SU-DHL-6 (cell line): ENCODE measurements around the gene GAS7.

Experiments
- H2AFZ ChIP-seq: fragments of 200-600 bp; sonication (generic); 2 replicates; pipeline ENCODE4 v1.6.1; 2014; ENCODE audit warnings: low read depth, mild to moderate bottlenecking, moderate library complexity, mixed read lengths, antibody characterized with exemption, low read length; ENCODE audit not compliant: severe bottlenecking
- H3F3A ChIP-seq: fragments of 200-600 bp; shearing (Covaris generic); 2 replicates; pipeline ENCODE4 v1.6.0; 2016; ENCODE audit warnings: antibody characterized with exemption, mild to moderate bottlenecking; ENCODE audit not compliant: insufficient read depth
- H3K27ac ChIP-seq: fragments of 200-600 bp; sonication (generic); 2 replicates; pipeline ENCODE4 v1.5.1; 2016; ENCODE audit warnings: low read depth, mild to moderate bottlenecking, low read length, moderate library complexity, mixed read lengths
- H3K27me3 ChIP-seq: fragments of 200-600 bp; sonication (generic), shearing (Covaris generic); 2 replicates; pipeline ENCODE4 v1.6.0; 2014; ENCODE audit warnings: mild to moderate bottlenecking, low read length
- H3K36me3 ChIP-seq: fragments of 200-600 bp; sonication (generic); 2 replicates; pipeline ENCODE4 v1.6.1; 2014; ENCODE audit warnings: mild to moderate bottlenecking, low read length, mixed read lengths
- H3K4me2 ChIP-seq: fragments of 300-600, 200-600 bp; shearing (Covaris generic), sonication (generic); 2 replicates; pipeline ENCODE4 v1.6.0; 2014; ENCODE audit warnings: low read length, low read depth, mild to moderate bottlenecking; ENCODE audit not compliant: poor library complexity, severe bottlenecking
- H3K4me3 ChIP-seq: fragments of 200-600 bp; sonication (generic); 2 replicates; pipeline ENCODE4 v1.5.1; 2014; ENCODE audit warnings: antibody characterized with exemption, low read length, mild to moderate bottlenecking, mixed read lengths; ENCODE audit not compliant: insufficient read depth, poor library complexity, severe bottlenecking
- H3K79me2 ChIP-seq: fragments of 200-600 bp; sonication (generic); 2 replicates; pipeline ENCODE4 v1.6.1; 2014; ENCODE audit warnings: mild to moderate bottlenecking, low read length, moderate library complexity; ENCODE audit not compliant: insufficient read depth
- H3K9ac ChIP-seq: fragments of 200-600 bp; sonication (generic); 2 replicates; pipeline ENCODE4 v1.7.0; 2014; ENCODE audit warnings: mild to moderate bottlenecking, low read length
- H3K9me2 ChIP-seq: fragments of 200-600 bp; sonication (generic); replicated peaks from 2 replicates; pipeline ENCODE4 v1.6.1; 2014; ENCODE audit warnings: low read length; ENCODE audit not compliant: insufficient read depth
- H3K9me3 ChIP-seq: fragments of 200-600 bp; sonication (generic); 2 replicates; pipeline ENCODE4 v1.6.1; 2014; ENCODE audit warnings: low read length, mixed read lengths; ENCODE audit not compliant: insufficient read depth
- H4K20me1 ChIP-seq: fragments of 200-600 bp; sonication (generic); 2 replicates; pipeline ENCODE4 v1.6.1; 2014; ENCODE audit warnings: low read depth, mild to moderate bottlenecking, antibody characterized with exemption, low read length, moderate library complexity, mixed read lengths
- EZH2phosphoT487 ChIP-seq: fragments of 200-600 bp; sonication (generic), shearing (Covaris generic); conservative IDR thresholded peaks from 2 replicates; pipeline ENCODE4 v1.6.1; 2018; ENCODE audit warnings: mild to moderate bottlenecking, antibody characterized with exemption, low read length, moderate library complexity, mixed read lengths
- TF ChIP-seq, protein P1 (sequence below): fragments of 200-600 bp; sonication (generic); IDR thresholded peaks from one replicate; pipeline ENCODE4 v1.5.1; 2017; ENCODE audit warnings: antibody characterized with exemption, mild to moderate bottlenecking, low read length, moderate library complexity; ENCODE audit not compliant: insufficient read depth, poor library complexity, severe bottlenecking

Gene GAS7

DNA sequence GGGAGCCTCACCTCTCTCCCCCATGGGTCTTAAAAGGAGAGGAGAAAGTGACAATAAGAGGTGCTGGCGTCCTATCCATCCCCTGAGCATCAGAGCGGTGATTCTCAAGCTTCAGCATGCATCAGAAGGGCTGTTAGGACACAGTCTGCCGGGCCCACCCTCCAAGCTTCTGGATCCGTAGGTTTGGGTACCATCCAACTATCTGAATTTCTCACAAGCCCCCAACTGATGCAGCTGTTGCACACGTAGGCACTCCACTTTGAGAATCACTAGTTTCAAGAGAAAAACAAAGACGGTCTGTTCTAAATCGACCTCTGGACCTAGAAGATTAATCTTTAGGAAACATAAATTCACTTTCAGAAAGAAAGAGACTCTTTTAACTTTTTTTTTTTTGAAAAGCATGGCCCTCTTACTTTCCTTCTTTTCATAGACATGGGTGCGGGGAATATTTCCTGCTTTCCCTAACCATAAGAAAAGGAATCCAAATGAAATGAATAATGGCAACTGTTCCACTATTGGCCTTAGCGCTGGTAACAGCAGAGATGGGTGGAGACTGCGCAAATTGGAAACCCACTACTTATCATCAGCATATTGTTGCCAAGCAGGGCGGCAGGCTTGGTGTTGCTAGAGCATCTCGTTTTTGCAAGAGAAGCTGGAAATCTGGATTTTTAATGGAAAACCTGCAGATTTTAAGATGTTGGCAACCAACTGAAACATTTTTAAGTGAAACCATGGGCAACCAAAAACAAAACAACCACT, 144.4 kb downstream of the GAS7 start:
- no peaks in the 10 kb centered on the region for H3K79me2 ChIP-seq
- no peak overlapping the region for H3K9ac ChIP-seq
- no peaks in the 10 kb centered on the region for H3K9me2 ChIP-seq
- H4K20me1 ChIP-seq, result no peaks in the 10 kb centered on the region
- no peaks in the 10 kb centered on the region for H3K27me3 ChIP-seq
- no peaks in the 10 kb centered on the region for H3K36me3 ChIP-seq
- H3F3A ChIP-seq, result no peaks in the 10 kb centered on the region
- H3K27ac ChIP-seq, result no peak overlapping the region
- no peak overlapping the region for H3K4me3 ChIP-seq
- H3K9me3 ChIP-seq, result no peaks in the 10 kb centered on the region
- H2AFZ ChIP-seq, result no peak overlapping the region
- H3K4me2 ChIP-seq, result no peak overlapping the region
- TF ChIP-seq EZH2phosphoT487, result no peak
- TF ChIP-seq, protein P1, sequence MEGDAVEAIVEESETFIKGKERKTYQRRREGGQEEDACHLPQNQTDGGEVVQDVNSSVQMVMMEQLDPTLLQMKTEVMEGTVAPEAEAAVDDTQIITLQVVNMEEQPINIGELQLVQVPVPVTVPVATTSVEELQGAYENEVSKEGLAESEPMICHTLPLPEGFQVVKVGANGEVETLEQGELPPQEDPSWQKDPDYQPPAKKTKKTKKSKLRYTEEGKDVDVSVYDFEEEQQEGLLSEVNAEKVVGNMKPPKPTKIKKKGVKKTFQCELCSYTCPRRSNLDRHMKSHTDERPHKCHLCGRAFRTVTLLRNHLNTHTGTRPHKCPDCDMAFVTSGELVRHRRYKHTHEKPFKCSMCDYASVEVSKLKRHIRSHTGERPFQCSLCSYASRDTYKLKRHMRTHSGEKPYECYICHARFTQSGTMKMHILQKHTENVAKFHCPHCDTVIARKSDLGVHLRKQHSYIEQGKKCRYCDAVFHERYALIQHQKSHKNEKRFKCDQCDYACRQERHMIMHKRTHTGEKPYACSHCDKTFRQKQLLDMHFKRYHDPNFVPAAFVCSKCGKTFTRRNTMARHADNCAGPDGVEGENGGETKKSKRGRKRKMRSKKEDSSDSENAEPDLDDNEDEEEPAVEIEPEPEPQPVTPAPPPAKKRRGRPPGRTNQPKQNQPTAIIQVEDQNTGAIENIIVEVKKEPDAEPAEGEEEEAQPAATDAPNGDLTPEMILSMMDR, result no peak

DNA sequence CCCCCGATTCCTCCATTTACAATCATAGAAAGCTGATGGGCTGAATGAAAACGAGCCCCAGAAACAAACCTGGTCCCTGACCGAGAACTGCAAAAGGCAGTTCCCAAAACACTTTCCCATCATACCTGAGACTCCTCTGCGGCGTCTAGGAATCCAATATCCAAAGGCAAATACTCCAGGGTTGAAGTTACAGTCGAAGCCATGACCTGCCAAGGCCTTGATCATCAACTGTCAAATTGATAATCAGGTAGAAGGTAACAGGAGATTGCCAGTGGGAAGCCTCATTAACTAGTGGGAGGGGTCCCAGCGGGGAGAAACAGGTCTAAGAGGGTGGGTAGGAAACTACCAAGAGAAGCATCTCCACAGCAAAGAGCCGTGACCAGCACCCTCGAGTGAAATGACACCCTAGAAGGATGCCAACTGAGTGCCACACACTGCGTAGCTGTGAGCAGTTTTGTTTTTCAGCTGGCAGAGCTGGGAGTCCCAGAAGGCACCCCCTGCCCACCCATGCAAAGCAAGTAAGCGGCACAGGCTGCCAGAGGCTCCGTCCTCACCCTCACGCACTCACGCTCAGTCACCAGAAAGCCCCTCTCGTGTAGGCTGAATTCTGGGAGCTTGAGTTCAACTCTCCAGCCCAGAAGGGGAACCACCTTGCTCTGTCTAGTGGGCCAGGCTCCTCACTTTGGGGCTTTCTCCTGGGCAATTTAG, 146.1 kb downstream of the GAS7 start:
- peak overlapping the region; percentile 4 for H3K4me2 ChIP-seq
- H3K9me3 ChIP-seq, result no peaks in the 10 kb centered on the region
- H3K27me3 ChIP-seq, result no peaks in the 10 kb centered on the region
- 0 out of 2 replicates have a peak, but pooled peaks cover 3% of the 10 kb centered on the region for H3F3A ChIP-seq
- no peak overlapping the region for H3K4me3 ChIP-seq
- TF ChIP-seq, protein P1, result no peak
- TF ChIP-seq EZH2phosphoT487, result no peak
- H3K36me3 ChIP-seq, result no peaks in the 10 kb centered on the region
- H3K9me2 ChIP-seq, result no peaks in the 10 kb centered on the region
- no peak overlapping the region for H2AFZ ChIP-seq
- no peaks in the 10 kb centered on the region for H4K20me1 ChIP-seq
- H3K9ac ChIP-seq, result no peak overlapping the region
- H3K27ac ChIP-seq, result no peak overlapping the region
- H3K79me2 ChIP-seq, result no peaks in the 10 kb centered on the region

DNA sequence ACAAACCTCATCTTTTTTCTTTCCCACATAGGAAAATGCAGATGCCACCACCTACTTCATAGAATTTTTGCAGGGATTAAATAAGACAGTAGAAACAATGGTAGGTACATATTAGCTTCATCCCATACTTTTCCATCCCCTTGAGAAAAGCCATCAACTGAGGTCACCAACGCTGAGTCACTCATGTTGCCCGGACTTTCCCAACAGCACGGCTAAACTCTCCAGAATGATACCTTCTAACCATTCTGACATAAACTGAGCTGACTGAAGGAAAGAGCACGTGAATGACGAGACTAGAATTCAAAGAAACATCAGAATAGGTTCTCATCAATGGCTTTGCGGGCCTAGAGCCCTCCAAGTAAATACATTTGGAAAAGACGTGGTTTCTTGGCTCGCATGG, 147.3 kb downstream of the GAS7 start:
- Histone ChIP-seq H4K20me1 (no peaks in the 10 kb centered on the region), H3K9me3 (no peaks in the 10 kb centered on the region), H3K4me2 (peak overlapping the region; percentile 4), H2AFZ (no peak overlapping the region), H3K27ac (no peak overlapping the region), H3F3A (0 out of 2 replicates have a peak, but pooled peaks cover 4% of the 10 kb centered on the region), H3K4me3 (no peak overlapping the region), H3K27me3 (no peaks in the 10 kb centered on the region), H3K79me2 (no peaks in the 10 kb centered on the region), H3K9ac (no peak overlapping the region), H3K9me2 (no peaks in the 10 kb centered on the region), H3K36me3 (no peaks in the 10 kb centered on the region)
- TF ChIP-seq, protein P1, result no peak
- TF ChIP-seq EZH2phosphoT487, result no peak
